ENCODE data around the gene HOXD8. TPM values are rescaled to one million over a fixed set of nuclear protein-coding genes. Genes with fewer than 3 reads are reported as not detected.

HOXD8 gene
- total and polyA plus RNA-seq, 4 donors, result 0.34 to 1.6 (median 1.0) TPM

GRCh38 chr2:176178038-176178756 lies 48.7 kb downstream of the HOXD8 start:
- Histone ChIP-seq H3K27ac (ENCODE audit: low read depth in 1 of 2, low read length in 1 of 2) (no peak overlapping the region), H3K4me1 (ENCODE audit: control insufficient read depth in 5 of 5, insufficient read depth in 5 of 5, low read length in 5 of 5) (peaks cover 0 to 14% (median 4%) of the 10 kb centered on the region in 5 donors), H3K36me3 (ENCODE audit: control insufficient read depth in 4 of 4, insufficient read depth in 4 of 4, low read length in 4 of 4) (no peaks in the 10 kb centered on the region), H3K9me3 (ENCODE audit: control insufficient read depth in 4 of 4, insufficient read depth in 3 of 4, low read length in 3 of 4) (peaks cover 0 to 9% (median 0%) of the 10 kb centered on the region in 4 donors), H3K4me3 (no peak overlapping the region), H3K9ac (ENCODE audit: insufficient read depth in 1 of 2, low read length in 2 of 2) (no peak overlapping the region), H3K27me3 (ENCODE audit: control insufficient read depth in 3 of 3, insufficient read depth in 3 of 3, low read length in 2 of 3) (peaks cover 23 to 88% (median 79%) of the 10 kb centered on the region in 3 donors)
- TF ChIP-seq CTCF (IDR thresholded peaks at IDR 0.05; ENCODE audit: control extremely low read depth, extremely low read depth), result no peak
- no peak for ATAC-seq (ENCODE audit: insufficient read depth, low FRiP score)
- 5 to 15% methylated on average over 68 of the region's 68 CpGs for WGBS, 2 donors
- DNase-seq, result peak in 2 of 3 donors; percentile 38 to 52

- H3K27me3 ChIP-seq (ENCODE audit: control insufficient read depth in 3 of 3, insufficient read depth in 3 of 3, low read length in 2 of 3), result peaks cover 23 to 85% (median 78%) of the 10 kb centered on the region in 3 donors
- H3K36me3 ChIP-seq (ENCODE audit: control insufficient read depth in 4 of 4, insufficient read depth in 4 of 4, low read length in 4 of 4), result no peaks in the 10 kb centered on the region
- 10 to 20% methylated on average over 7 of the region's 7 CpGs for WGBS, 2 donors
- H3K9ac ChIP-seq (ENCODE audit: insufficient read depth in 1 of 2, low read length in 2 of 2), result no peak overlapping the region
- peak; percentile 45 for ATAC-seq (ENCODE audit: insufficient read depth, low FRiP score)
- H3K9me3 ChIP-seq (ENCODE audit: control insufficient read depth in 4 of 4, insufficient read depth in 3 of 4, low read length in 3 of 4), result peaks cover 0 to 9% (median 0%) of the 10 kb centered on the region in 4 donors
- no peak overlapping the region for H3K4me3 ChIP-seq
- no peak overlapping the region for H3K27ac ChIP-seq (ENCODE audit: low read depth in 1 of 2, low read length in 1 of 2)
- peaks cover 0 to 14% (median 4%) of the 10 kb centered on the region in 5 donors for H3K4me1 ChIP-seq (ENCODE audit: control insufficient read depth in 5 of 5, insufficient read depth in 5 of 5, low read length in 5 of 5)
- no peak for TF ChIP-seq CTCF (IDR thresholded peaks at IDR 0.05; ENCODE audit: control extremely low read depth, extremely low read depth)
- no peak for DNase-seq
These were observed 49.3 kb downstream of the HOXD8 start for GRCh38 chr2:176178757-176179295.

GRCh38 chr2:176181551-176181950 lies 52.0 kb downstream of the HOXD8 start:
- ATAC-seq (ENCODE audit: insufficient read depth, low FRiP score), result no peak
- Histone ChIP-seq H3K36me3 (ENCODE audit: control insufficient read depth in 4 of 4, insufficient read depth in 4 of 4, low read length in 4 of 4) (no peaks in the 10 kb centered on the region), H3K9ac (ENCODE audit: insufficient read depth in 1 of 2, low read length in 2 of 2) (no peak overlapping the region), H3K27ac (ENCODE audit: low read depth in 1 of 2, low read length in 1 of 2) (no peak overlapping the region), H3K4me1 (ENCODE audit: control insufficient read depth in 5 of 5, insufficient read depth in 5 of 5, low read length in 5 of 5) (peaks cover 0 to 9% (median 4%) of the 10 kb centered on the region in 5 donors), H3K4me3 (no peak overlapping the region), H3K9me3 (ENCODE audit: control insufficient read depth in 4 of 4, insufficient read depth in 3 of 4, low read length in 3 of 4) (peaks cover 0 to 3% (median 0%) of the 10 kb centered on the region in 4 donors), H3K27me3 (ENCODE audit: control insufficient read depth in 3 of 3, insufficient read depth in 3 of 3, low read length in 2 of 3) (peaks cover 16 to 80% (median 72%) of the 10 kb centered on the region in 3 donors)
- no peak for TF ChIP-seq CTCF (IDR thresholded peaks at IDR 0.05; ENCODE audit: control extremely low read depth, extremely low read depth)
- WGBS, 2 donors, result 56 to 66% methylated on average over 3 of the region's 3 CpGs
- no peak for DNase-seq

Small RNA genes lying within 50 kb of the gene (small RNA-seq; reads per million reads assigned to genes)
- gene MIR10B (ENCODE audit: low replicate concordance), result 2,837 reads per million, percentile 100 among the genes with 10 or more reads in this experiment

Other genes with a start within 250 kb of the HOXD8 start
- 10 to 100 TPM; 27.6 to 48.2 TPM for gene LNPK, start 127.4 kb upstream of the HOXD8 start, total RNA-seq
- 1 to 10 TPM; 4.7 to 5.8 TPM for gene LNPK, start 127.4 kb upstream of the HOXD8 start, polyA plus RNA-seq
- gene EVX2, start 45.7 kb upstream of the HOXD8 start, total RNA-seq, result not detected
- gene EVX2, start 45.7 kb upstream of the HOXD8 start, polyA plus RNA-seq, result not detected
- gene HOXD13, start 37.0 kb upstream of the HOXD8 start, total RNA-seq, result not detected
- not detected for gene HOXD13, start 37.0 kb upstream of the HOXD8 start, polyA plus RNA-seq
- not detected for gene HOXD12, start 29.9 kb upstream of the HOXD8 start, total RNA-seq
- gene HOXD12, start 29.9 kb upstream of the HOXD8 start, polyA plus RNA-seq, result not detected
- not detected for gene HOXD11, start 22.4 kb upstream of the HOXD8 start, total RNA-seq
- gene HOXD11, start 22.4 kb upstream of the HOXD8 start, polyA plus RNA-seq, result not detected
- under 1 TPM in 1 of 2 donors, not detected in 1; 0.54 TPM for gene HOXD10, start 12.9 kb upstream of the HOXD8 start, total RNA-seq
- gene HOXD10, start 12.9 kb upstream of the HOXD8 start, polyA plus RNA-seq, result under 1 TPM in 1 of 2 donors, not detected in 1; 0.05 TPM
- under 1 TPM; 0.65 to 0.80 TPM for gene HOXD9, start 7.0 kb upstream of the HOXD8 start, total RNA-seq
- under 1 TPM; 0.29 to 0.37 TPM for gene HOXD9, start 7.0 kb upstream of the HOXD8 start, polyA plus RNA-seq
- gene HOXD4, start 21.8 kb downstream of the HOXD8 start, total RNA-seq, result 1 to 10 TPM in 1 of 2 donors, under 1 TPM in 1; 0.74 to 1.1 TPM
- gene HOXD4, start 21.8 kb downstream of the HOXD8 start, polyA plus RNA-seq, result under 1 TPM; 0.12 to 0.23 TPM
- gene HOXD3, start 27.6 kb downstream of the HOXD8 start, total RNA-seq, result 1 to 10 TPM; 1.1 to 2.5 TPM
- under 1 TPM; 0.07 to 0.18 TPM for gene HOXD3, start 27.6 kb downstream of the HOXD8 start, polyA plus RNA-seq
- 1 to 10 TPM in 1 of 2 donors, under 1 TPM in 1; 0.40 to 2.5 TPM for gene HOXD1, start 59.0 kb downstream of the HOXD8 start, total RNA-seq
- 1 to 10 TPM in 1 of 2 donors, under 1 TPM in 1; 0.90 to 3.2 TPM for gene HOXD1, start 59.0 kb downstream of the HOXD8 start, polyA plus RNA-seq
- 10 to 100 TPM; 20.2 to 27.7 TPM for gene MTX2, start 139.7 kb downstream of the HOXD8 start, total RNA-seq
- 10 to 100 TPM; 27.8 to 42.1 TPM for gene MTX2, start 139.7 kb downstream of the HOXD8 start, polyA plus RNA-seq

All from lung (tissue), 13 donors.